Posterior vena cava (tissue), 2 donors: ENCODE results near the gene STX16. TPM values are rescaled to one million over a fixed set of nuclear protein-coding genes. Genes with fewer than 3 reads are reported as not detected.
A peak's percentile ranks its signal among the peaks of the same experiment; 100 is the strongest.

ENCODE experiments used
- DNase-seq: peaks from one replicate; pipeline ENCODE4 v3.0.0-alpha.2; 2020; ENCODE audit warnings: low spot score
- intact Hi-C, 2 donors: fragments of 100-400 bp; cut with DNase I; formaldehyde crosslinking; loops; one replicate each; pipeline versions ENCODE4 v1.14.1 to v1.14.2; 2022 to 2023
- total RNA-seq, 2 donors: library from RNA; stranded (reverse); fragmentation: NEBNext Ultra II Directional; extraction: Animal tissue kit (Norgen Biotek cat#: 25700); gene quantifications; one replicate each; pipeline ENCODE4 v1.2.1, GENCODE V29; 2021
- donor health status: DM: yes; HTN: yes; CAD: no.
- donor health status: DM: yes; HTN: yes; CAD: no.

The STX16 gene
- total RNA-seq, 2 donors from 2014 or later: 38.7 to 41.5 TPM

- intact Hi-C loops: no loop called here
- DNase-seq: no peak
Observed at GRCh38 chr20:58616411-58616810, 34.7 kb upstream of the STX16 start.

GRCh38 chr20:58617158-58617557 lies 33.9 kb upstream of the STX16 start:
- DNase-seq: no peak
- intact Hi-C loops: no loop called here

- intact Hi-C loops: no loop called here
- no peak for DNase-seq
Observed at GRCh38 chr20:58618351-58619076, 32.6 kb upstream of the STX16 start.

DNA sequence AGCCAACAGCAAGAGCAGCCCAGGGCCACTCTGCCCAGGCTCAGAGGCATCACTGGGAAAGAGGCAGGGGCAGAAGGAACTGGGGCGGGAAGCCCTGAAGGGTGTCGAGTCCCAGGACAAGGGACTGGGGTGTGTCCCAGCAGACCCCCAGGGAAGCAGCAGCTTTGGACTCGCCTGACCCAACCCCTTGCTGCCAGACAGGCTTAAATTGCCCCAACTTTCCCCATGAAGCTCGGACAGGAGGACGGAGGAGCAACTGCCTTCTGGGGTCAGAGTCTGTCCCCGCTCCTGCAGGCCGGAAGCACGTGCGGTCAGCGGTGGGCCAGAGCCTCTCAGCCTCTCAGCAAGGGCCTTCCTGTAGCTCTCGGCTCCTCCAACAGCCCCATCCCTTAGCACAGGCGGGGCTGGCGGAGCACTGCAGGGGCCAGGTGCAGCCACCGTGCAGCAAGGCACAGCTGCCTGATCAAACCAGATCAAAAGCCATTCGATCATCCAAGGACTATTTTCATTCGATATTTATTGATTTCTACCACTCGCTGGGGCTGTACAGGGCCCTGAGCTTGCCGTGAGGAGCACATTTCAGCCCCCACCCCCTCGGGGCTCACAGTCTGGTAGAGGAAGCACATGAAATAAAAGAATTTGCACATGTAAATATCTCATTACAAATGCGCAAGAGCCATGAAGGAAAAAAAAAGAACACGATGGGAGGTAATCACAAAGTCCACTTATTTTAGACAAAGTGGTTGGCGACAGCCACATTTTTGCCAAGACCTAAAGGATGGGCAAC lies 31.8 kb upstream of the STX16 start:
- intact Hi-C loops: no loop called here
- no peak for DNase-seq

- peak; percentile 57 for DNase-seq
- intact Hi-C loops: no loop called here
Observed at GRCh38 chr20:58619864-58620431, 31.1 kb upstream of the STX16 start.

- peak; percentile 34 for DNase-seq
- intact Hi-C loops: no loop called here
Observed at GRCh38 chr20:58621906-58622548, 29.1 kb upstream of the STX16 start.

DNA sequence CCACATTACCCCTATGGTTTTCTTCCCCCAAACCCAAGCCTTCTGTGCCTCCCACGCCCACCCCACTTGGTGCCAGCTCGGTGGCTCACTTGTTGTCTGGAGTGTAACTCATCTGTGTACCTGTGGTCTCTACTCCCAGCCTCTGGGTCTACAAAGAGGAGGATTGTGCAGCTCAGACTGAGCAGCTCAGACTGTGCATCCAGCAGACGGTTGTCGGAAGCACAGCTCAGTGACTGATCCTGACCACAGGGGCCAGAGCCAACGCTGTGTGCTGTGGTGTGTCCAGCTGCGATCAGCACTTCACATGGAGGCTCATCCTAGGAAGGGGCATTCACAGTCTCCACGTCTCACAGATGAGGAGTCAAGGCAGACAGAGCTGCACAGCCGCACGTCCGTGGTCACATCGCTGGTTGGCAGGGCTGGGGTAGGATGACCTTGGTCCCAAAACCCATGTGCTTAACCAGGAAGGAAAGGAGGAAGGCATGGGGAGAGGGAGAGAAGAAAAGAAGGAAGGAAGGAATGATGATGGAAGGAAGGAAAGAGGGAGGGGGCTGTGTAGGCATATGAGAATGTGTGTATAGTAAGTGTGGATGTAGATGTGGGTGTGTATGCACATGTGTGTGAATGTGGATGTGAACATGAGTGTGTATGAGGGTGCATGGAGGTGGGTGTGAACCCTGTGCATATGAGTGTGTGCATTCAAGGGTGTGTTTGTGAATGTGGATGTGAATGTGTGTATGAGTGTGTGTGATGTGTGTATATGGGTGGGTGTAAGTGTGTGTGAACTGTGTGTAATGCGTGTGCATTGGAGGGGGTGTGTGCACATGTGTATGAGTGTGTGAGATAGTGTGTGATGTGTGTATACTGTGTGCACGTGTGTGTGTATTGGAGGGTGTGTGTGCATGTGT lies 28.2 kb upstream of the STX16 start:
- intact Hi-C loops: no loop called here
- no peak for DNase-seq

DNA sequence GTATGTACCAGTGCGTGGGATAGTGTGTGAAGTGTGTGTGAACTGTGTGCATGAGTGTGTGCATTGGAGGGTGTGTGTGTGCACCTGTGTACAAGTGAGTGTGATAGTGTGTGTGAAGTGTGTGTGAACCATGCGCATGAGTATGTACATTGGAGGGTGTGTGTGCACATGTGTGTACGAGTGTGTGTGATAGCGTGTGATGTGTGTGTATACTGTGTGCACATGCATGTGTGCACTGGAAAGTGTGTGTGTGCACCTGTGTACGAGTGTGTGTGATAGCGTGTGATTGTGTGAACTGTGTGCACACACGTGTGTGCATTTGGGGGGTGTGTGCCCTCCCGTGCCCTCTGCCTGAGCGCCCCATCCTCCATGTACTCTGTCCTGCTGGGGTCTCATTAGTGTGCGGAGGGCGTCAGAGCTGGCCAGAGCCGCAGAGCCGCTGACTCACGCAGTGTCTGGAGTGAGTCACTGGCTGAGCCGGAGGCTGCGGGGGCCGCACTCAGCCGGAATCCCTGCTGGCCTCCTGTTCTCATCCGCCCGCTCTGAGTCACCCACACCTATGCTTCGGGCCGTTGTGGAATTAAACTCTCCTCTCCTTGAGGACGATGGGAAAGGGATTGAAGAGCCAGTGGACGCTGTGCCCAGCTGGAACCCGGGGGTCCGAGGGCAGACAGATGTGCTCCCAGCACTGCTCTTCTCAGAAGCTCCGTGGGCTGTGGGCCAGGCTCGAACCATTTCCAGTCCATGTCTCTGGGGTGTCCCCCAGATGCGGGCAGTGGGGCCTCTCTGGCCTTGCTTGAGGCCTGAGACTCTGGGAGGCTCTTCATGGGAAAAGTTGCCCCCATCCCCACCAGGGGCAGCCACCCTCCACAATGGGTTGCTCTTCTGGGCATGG lies 27.3 kb upstream of the STX16 start:
- intact Hi-C loops: no loop called here
- peak; percentile 94 for DNase-seq

- intact Hi-C loops: no loop called here
Observed at GRCh38 chr20:58624687-58625086, 26.4 kb upstream of the STX16 start.

GRCh38 chr20:58625585-58625984 lies 25.5 kb upstream of the STX16 start:
- intact Hi-C loops: no loop called here
- peak; percentile 56 for DNase-seq

More at GRCh38 chr20:58624687-58625086, 26.4 kb upstream of the STX16 start:
- peak; percentile 69 for DNase-seq

- no peak for DNase-seq
- intact Hi-C loops: no loop called here
Observed at GRCh38 chr20:58626051-58626450, 25.0 kb upstream of the STX16 start.

DNA sequence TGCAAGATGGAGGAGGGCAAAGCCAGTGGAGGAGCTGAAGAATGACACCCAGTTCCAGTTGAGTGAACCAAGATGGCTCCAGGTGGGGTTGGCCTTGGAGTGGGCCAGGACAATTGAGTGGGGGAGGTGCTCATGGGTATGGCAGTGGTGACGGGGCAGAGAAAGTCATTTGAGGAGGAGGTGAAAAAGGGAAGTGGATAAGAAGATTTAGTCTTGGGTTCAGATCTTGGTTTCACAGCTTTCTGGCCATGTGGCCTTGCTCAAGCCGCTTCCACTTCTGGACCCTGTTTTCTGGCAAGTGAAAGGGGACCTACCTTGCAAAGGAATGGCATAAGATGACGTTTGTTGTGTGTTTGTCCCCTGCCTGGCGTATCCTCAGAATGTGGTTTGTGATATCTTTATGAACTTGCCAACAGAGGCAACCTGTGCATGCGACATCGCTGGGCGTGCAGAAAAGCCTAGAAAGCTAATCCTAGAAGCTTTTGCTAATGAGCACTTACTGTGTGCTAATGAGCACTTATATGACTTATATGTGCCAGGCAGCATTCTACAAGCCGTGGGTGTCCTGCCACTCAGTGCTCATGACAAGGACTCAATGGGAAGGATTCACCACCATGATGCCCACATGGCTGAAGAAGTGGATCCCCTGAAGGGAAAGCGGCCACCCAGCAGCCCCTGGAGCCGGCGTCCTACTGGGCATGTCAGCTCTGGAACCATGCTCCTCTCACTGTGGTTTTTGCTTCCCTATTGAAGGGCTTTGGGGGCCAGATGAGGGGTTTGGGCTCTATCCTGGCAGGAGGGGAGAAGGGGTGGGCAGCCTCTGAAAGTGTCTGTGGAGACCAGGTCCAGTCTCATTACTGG lies 23.6 kb upstream of the STX16 start:
- intact Hi-C loops: no loop called here
- DNase-seq: no peak

DNA sequence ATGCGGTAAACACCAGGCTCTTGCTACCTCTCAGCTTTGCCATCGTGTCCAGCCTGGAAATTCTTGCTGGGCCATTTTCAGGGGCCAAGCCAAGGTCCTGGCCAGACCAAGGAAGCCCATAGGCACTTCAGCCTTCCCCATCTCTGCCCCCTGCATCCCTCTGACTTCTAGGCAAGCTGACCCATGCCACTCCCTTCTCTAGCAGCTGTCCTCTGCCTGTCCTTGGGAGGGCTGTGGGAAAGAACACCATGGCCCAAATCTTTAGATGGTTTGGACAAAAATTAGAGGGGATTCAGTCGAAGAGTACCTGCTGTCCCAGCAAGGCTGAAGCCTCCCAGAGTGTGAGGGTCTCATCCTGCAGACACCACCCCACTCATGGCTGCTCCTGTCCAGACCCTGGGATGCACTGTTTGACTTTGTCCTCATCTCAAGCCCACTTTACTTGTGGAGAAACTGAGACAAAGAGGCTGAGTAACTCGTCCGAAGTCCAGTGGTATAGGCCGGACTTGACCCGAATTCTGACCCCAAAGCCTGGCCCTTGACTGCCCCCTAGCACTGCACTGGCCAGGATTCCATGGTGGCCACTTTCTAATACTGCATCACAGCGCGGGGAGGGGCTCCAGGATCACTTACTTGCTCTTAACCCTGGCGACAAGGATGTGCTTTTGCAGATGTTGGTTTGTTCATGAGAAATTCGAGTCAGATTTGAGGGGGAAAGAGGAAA lies 22.4 kb upstream of the STX16 start:
- DNase-seq: no peak

GRCh38 chr20:58629215-58629580 lies 21.9 kb upstream of the STX16 start:
- DNase-seq: no peak
- intact Hi-C loops: no loop called here

More for the DNA sequence above, 22.4 kb upstream of the STX16 start:
- intact Hi-C loops: no loop called here

DNA sequence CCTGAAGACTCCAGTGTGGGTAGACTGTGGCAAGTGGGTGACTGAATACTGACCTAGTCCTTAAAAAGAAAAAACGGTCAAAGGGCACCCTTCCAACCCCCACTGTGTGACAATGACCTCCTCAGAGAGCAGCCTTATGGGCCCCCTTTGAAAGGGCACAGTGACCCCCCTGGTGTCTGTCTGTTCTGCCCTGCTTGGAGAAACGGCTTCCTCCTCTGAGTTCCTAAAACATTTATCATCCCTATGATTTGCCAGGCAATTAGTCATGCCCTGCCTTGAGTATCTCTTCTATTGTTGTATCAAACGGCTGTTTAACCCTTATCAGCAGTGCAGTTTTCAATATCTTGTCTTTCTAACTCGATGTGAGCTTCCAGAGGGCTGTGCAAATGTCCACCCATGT lies 21.0 kb upstream of the STX16 start:
- intact Hi-C loops: no loop called here
- DNase-seq: no peak
